ENCODE measurements around the gene DGCR8. TPM values are rescaled to one million over a fixed set of nuclear protein-coding genes. Genes with fewer than 3 reads are reported as not detected.

Gene DGCR8
- total RNA-seq, 1 donor from 2014 or later: 29.0 TPM

- H3K27me3 Mint-ChIP-seq (ENCODE audit: low read depth, unreplicated experiment): no peaks in the 10 kb centered on the region
- no peak overlapping the region for H3K27ac Mint-ChIP-seq (ENCODE audit: unreplicated experiment)
- Histone ChIP-seq H4K20me1 (ENCODE audit: insufficient read depth, low read length) (peaks cover 11% of the 10 kb centered on the region), H3K9ac (ENCODE audit: low read length) (no peak overlapping the region), H3K79me2 (ENCODE audit: insufficient read depth, low read length) (no peaks in the 10 kb centered on the region), H3K4me3 (ENCODE audit: insufficient read depth, low read depth, low read length) (no peak overlapping the region), H3K27me3 (ENCODE audit: insufficient read depth, low read length) (no peaks in the 10 kb centered on the region), H3K36me3 (ENCODE audit: insufficient read depth, low read length) (no peaks in the 10 kb centered on the region), H2AFZ (ENCODE audit: low read depth, low read length) (no peak overlapping the region), H3K4me1 (ENCODE audit: insufficient read depth, low read length) (peaks cover 13% of the 10 kb centered on the region), H3K9me3 (ENCODE audit: insufficient read depth, low read depth, low read length) (no peaks in the 10 kb centered on the region), H3K27ac (ENCODE audit: low read depth, low read length) (no peak overlapping the region), H3K4me2 (ENCODE audit: low read length) (no peak overlapping the region)
- peaks cover 13% of the 10 kb centered on the region for H3K36me3 Mint-ChIP-seq (ENCODE audit: low read depth, unreplicated experiment)
- no peak for FAIRE-seq
- H3K9me3 Mint-ChIP-seq (ENCODE audit: unreplicated experiment): no peaks in the 10 kb centered on the region
- peaks cover 7% of the 10 kb centered on the region for H3K4me1 Mint-ChIP-seq (ENCODE audit: low read depth, unreplicated experiment)
- TF ChIP-seq EZH2 (IDR thresholded peaks at IDR 0.05; ENCODE audit: insufficient read depth, low read length) (no peak), CTCF (IDR thresholded peaks at IDR 0.05; ENCODE audit: insufficient read depth, low read depth, low read length) (no peak)
- no peak for DNase-seq (ENCODE audit: low read depth)
- H3K4me3 Mint-ChIP-seq (ENCODE audit: unreplicated experiment): no peak overlapping the region
Measured at GRCh38 chr22:20063271-20064139, 16.5 kb upstream of the DGCR8 start.

- Histone ChIP-seq H2AFZ (ENCODE audit: low read depth, low read length) (no peak overlapping the region), H3K79me2 (ENCODE audit: insufficient read depth, low read length) (no peaks in the 10 kb centered on the region), H3K4me2 (ENCODE audit: low read length) (no peak overlapping the region), H3K27ac (ENCODE audit: low read depth, low read length) (no peak overlapping the region), H3K9me3 (ENCODE audit: insufficient read depth, low read depth, low read length) (no peaks in the 10 kb centered on the region), H4K20me1 (ENCODE audit: insufficient read depth, low read length) (peaks cover 11% of the 10 kb centered on the region), H3K4me3 (ENCODE audit: insufficient read depth, low read depth, low read length) (no peak overlapping the region), H3K27me3 (ENCODE audit: insufficient read depth, low read length) (no peaks in the 10 kb centered on the region), H3K4me1 (ENCODE audit: insufficient read depth, low read length) (peaks cover 13% of the 10 kb centered on the region), H3K36me3 (ENCODE audit: insufficient read depth, low read length) (no peaks in the 10 kb centered on the region), H3K9ac (ENCODE audit: low read length) (no peak overlapping the region)
- no peak overlapping the region for H3K4me3 Mint-ChIP-seq (ENCODE audit: unreplicated experiment)
- no peaks in the 10 kb centered on the region for H3K27me3 Mint-ChIP-seq (ENCODE audit: low read depth, unreplicated experiment)
- FAIRE-seq (no peak), DNase-seq (ENCODE audit: low read depth) (no peak)
- TF ChIP-seq CTCF (IDR thresholded peaks at IDR 0.05; ENCODE audit: insufficient read depth, low read depth, low read length): no peak
- no peak for TF ChIP-seq EZH2 (IDR thresholded peaks at IDR 0.05; ENCODE audit: insufficient read depth, low read length)
- H3K9me3 Mint-ChIP-seq (ENCODE audit: unreplicated experiment): no peaks in the 10 kb centered on the region
- peaks cover 5% of the 10 kb centered on the region for H3K4me1 Mint-ChIP-seq (ENCODE audit: low read depth, unreplicated experiment)
- peaks cover 11% of the 10 kb centered on the region for H3K36me3 Mint-ChIP-seq (ENCODE audit: low read depth, unreplicated experiment)
- H3K27ac Mint-ChIP-seq (ENCODE audit: unreplicated experiment): no peak overlapping the region
Measured at GRCh38 chr22:20064140-20064480, 15.9 kb upstream of the DGCR8 start.

Data from astrocyte (in vitro differentiated cells and primary cell).